Colonic mucosa (tissue), 4 donors: ENCODE data around the gene XRCC3. TPM values are rescaled to one million over a fixed set of nuclear protein-coding genes. Genes with fewer than 3 reads are reported as not detected.

Experiments used
- DNase-seq: peaks from one replicate; pipeline ENCODE4 v3.0.0-alpha.2; 2020
- H3K27ac ChIP-seq: fragments of 200-600 bp; one replicate; pipeline ENCODE4 v1.8.0; 2021
- H3K27me3 ChIP-seq: fragments of 200-600 bp; one replicate; pipeline ENCODE4 v1.8.0; 2021
- H3K36me3 ChIP-seq: fragments of 200-600 bp; one replicate; pipeline ENCODE4 v1.8.0; 2021
- H3K4me1 ChIP-seq: fragments of 200-600 bp; one replicate; pipeline ENCODE4 v1.8.0; 2021; ENCODE audit warnings: mild to moderate bottlenecking
- H3K4me3 ChIP-seq: fragments of 200-600 bp; one replicate; pipeline ENCODE4 v1.8.0; 2021
- H3K9ac ChIP-seq, 2 donors: one replicate each; pipeline ENCODE4 v1.7.0; 2013; ENCODE audit warnings: control low read depth in 2 of 2, low read depth in 2 of 2, low read length in 2 of 2
- H3K9me3 ChIP-seq: fragments of 200-600 bp; one replicate; pipeline ENCODE4 v1.8.0; 2021
- CTCF ChIP-seq: fragments of 200-600 bp; IDR thresholded peaks from one replicate; pipeline ENCODE4 v1.8.0; 2022; ENCODE audit warnings: antibody characterized with exemption, mild to moderate bottlenecking
- intact Hi-C: fragments of 100-400 bp; cut with DNase I; formaldehyde crosslinking; loops from one replicate; pipeline ENCODE4 v1.14.1; 2022
- total RNA-seq, 2 donors: library from RNA; stranded (reverse); fragmentation: NEBNext Ultra II Directional in 1 of 2; extraction: Animal tissue kit (Norgen Biotek cat#: 25700) in 1 of 2; gene quantifications; one replicate each; pipeline ENCODE4 v1.2.1, GENCODE V29; 2021
- donor health status: healthy.
- donor health status: DM: no; HTN: no; CAD: no.
- donor health status: DM: no; HTN: no; CAD: no.

XRCC3 gene
- total RNA-seq, 2 donors from 2014 or later, result 8.3 to 70.0 TPM

DNA sequence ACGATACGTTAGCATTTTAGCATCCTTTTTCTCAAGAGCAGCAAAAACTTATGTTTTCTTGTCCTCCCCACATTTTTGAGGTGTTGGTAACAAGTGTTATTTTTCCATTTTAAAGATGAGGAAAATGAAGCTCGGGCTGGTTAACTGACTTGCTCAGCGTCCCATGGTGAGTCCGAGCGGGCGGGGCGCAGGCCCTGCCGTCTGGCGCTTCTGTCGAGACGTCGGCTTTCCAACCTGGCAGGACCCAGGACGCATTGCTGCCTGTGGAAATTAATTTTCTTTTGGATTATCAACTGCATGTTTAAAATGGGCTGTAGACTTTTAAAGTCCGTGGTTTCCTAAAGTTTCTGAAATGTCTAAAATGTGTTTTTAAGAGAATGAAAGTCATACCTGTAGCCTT lies 30.4 kb downstream of the XRCC3 start:
- Histone ChIP-seq H3K4me3 (no peak overlapping the region), H3K9ac (no peak overlapping the region), H3K27ac (no peak overlapping the region), H3K27me3 (no peaks in the 10 kb centered on the region), H3K9me3 (no peaks in the 10 kb centered on the region), H3K36me3 (peaks cover 16% of the 10 kb centered on the region), H3K4me1 (no peaks in the 10 kb centered on the region)
- intact Hi-C loops, result no loop called here
- no peak for TF ChIP-seq CTCF
- DNase-seq, result no peak

DNA sequence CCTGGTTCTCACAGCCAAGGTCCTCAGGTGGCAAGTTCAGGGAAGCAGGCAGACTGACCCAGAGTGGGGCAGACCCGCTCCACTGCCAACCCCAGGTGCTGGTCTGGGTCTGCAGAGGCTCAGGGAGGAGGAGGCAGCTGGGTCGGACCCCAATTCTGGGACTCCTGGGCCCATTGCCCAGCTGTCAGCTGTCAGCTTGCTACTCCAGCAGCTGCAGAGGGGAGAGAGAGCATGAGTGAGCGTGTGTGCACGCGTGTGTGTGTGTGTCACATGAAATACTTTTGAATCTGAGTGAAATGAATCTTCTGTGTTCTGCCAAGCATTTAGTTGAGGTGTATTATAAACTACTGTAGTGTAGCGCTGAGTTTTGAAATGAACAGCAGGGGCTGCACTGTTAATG lies 30.8 kb downstream of the XRCC3 start:
- intact Hi-C loops, result no loop called here
- Histone ChIP-seq H3K27ac (no peak overlapping the region), H3K9ac (no peak overlapping the region), H3K27me3 (no peaks in the 10 kb centered on the region), H3K36me3 (peaks cover 16% of the 10 kb centered on the region), H3K4me1 (no peaks in the 10 kb centered on the region), H3K4me3 (no peak overlapping the region), H3K9me3 (no peaks in the 10 kb centered on the region)
- TF ChIP-seq CTCF, result no peak
- no peak for DNase-seq

DNA sequence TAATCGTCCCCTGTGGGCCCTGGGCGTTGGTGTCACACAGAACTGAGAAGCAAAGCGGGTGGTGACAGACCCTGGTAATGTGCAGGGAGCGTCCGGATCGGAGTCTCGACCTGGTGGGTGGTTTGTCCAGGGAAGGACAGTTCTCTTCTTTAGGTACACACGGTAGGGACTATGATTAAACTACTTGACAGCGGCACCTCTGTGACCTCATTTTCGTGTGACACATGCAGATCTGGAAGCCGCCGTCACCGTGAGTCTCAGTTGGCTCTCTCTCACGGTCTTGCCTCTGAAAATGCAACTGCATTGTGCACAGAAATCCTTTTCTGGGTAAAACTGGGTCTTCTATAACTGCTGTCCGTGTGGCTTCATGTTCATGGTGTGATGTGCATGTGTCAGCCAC lies 32.1 kb downstream of the XRCC3 start:
- Histone ChIP-seq H3K36me3 (peaks cover 16% of the 10 kb centered on the region), H3K9ac (no peak overlapping the region), H3K27me3 (no peaks in the 10 kb centered on the region), H3K4me1 (no peaks in the 10 kb centered on the region), H3K27ac (no peak overlapping the region), H3K9me3 (no peaks in the 10 kb centered on the region), H3K4me3 (no peak overlapping the region)
- TF ChIP-seq CTCF, result no peak
- intact Hi-C loops, result no loop called here
- DNase-seq, result no peak

DNA sequence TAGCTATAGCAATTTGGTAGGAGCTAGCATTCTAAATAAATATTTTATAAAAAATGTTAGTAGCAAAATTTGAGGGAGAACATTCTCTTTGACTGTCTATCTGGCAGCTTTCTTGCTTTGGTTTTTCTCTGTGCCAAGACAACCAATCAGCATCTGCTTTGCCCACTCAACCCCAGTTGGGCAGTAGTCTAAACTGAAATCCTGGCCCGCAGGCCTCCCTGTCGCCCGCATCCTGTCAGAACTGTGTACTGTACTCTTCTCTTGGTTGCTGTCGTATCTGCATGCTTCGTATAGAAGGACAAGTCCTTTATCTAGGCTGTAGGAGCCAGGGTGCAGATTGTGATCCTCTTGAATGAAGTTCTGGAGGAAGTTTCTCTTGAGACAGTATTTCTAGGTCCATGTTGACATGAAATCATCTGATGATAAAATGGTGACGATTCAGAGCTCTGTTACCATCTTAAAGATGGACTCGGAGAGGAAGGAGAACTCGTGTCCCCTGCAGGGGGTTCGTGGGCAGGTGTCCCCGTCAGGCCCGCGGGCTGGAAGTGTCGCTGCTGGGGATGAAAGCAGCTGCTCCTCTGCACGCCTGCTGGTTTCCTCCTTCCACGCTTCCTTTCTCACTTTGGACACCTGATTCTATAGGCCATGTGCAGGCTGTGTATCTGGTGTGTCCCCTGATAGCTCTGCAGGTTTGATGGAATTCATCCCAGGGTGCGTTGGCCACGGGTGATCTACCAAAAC lies 34.6 kb downstream of the XRCC3 start:
- TF ChIP-seq CTCF, result no peak
- DNase-seq, result no peak
- H3K27me3 ChIP-seq, result no peaks in the 10 kb centered on the region
- no peak overlapping the region for H3K27ac ChIP-seq
- intact Hi-C loops, result no loop called here
- no peaks in the 10 kb centered on the region for H3K9me3 ChIP-seq
- no peak overlapping the region for H3K4me3 ChIP-seq
- H3K4me1 ChIP-seq, result no peaks in the 10 kb centered on the region
- no peak overlapping the region for H3K9ac ChIP-seq
- H3K36me3 ChIP-seq, result peaks cover 21% of the 10 kb centered on the region

- intact Hi-C loops, result loop anchor here (5.0 kb wide), 2 partner anchors 42 to 107 kb away; no protein-coding TSS in a partner anchor
- Histone ChIP-seq H3K27ac (no peak overlapping the region), H3K9ac (no peak overlapping the region), H3K36me3 (peaks cover 31% of the 10 kb centered on the region), H3K27me3 (no peaks in the 10 kb centered on the region), H3K4me3 (no peak overlapping the region), H3K9me3 (no peaks in the 10 kb centered on the region), H3K4me1 (no peaks in the 10 kb centered on the region)
- peak; percentile 38 for DNase-seq
- peak; percentile 17 for TF ChIP-seq CTCF
These were observed 35.9 kb downstream of the XRCC3 start for GRCh38 chr14:103679351-103679750.
